HL-60/S4 (cell line): ENCODE data around the gene CSTB.

ENCODE experiments used
- in situ Hi-C: fragments of 300-500 bp; cut with MboI; formaldehyde crosslinking; loops from 2 replicates; pipeline ENCODE4 v1.14.3; 2022; ENCODE audit warnings: low sequenced_read_pairs

The CSTB gene, protein sequence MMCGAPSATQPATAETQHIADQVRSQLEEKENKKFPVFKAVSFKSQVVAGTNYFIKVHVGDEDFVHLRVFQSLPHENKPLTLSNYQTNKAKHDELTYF

DNA sequence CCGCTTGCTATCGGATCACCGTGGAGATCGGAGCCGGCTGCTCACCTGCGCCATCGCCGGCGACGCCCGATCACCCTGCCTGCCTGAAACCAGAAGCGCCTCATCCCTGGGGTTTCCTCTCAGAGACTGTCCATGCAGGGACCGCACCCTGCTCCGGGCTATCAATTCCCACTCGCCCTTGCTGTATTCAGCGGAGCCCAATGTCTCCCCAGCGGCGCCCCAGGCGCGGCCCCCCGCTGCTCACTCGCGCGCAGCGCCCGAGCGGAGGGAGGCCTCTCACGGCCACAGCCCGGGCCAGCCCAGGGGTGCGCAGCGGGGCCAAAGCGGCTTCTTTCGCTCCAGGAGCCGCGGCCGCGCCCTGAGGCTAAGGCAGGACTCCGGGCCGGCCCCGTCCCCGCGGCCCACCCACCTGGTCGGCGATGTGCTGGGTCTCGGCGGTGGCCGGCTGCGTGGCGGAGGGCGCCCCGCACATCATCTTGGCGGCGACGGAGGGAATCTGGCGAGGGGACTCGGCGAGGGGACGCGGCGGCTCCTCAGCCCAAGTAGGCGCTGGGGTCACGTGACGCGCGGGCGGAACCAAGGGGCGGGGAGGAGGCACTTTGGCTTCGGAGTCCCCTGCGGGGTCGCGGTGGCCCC is at the start of gene CSTB:
TSS of gene CSTB (minus strand) at position 514 of the 636 bp plus-strand sequence. CDS start at position 475, 39 bp downstream.
- in situ Hi-C loops = no loop called here

DNA sequence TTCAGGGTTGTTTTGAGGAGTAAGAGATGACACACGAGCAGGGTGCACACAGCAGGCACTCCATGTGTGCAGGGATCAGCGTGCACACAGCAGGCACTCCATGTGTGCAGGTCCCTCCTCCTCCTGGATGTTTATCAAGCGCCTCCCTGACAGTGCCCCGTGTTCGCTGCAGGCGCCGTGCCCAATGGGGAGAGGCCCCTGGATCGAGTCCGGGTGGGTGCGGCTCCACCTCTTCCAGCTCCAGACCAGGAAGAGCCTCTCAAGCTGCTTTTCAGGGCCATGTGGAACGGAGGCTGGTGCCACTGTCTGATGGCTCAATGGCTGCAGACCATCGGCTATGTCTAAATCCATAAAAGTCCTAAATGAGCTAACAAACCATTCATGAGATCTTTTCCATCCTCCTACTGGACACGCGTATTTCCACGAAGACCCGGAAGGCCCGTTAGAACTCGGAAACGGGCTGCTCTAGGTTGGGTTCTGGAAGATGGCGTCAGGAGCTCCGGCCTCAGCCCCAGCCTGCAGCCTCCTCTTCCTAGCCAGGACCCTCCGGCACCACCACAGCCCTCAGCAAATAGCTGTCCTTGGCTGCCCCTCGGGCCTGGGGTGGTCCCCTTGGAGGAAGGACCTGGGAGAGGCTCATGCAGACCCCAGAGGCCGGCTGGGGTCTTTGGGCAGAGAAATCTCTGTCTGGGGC is 49.3 kb upstream of the CSTB start:
- in situ Hi-C loops = no loop called here

DNA sequence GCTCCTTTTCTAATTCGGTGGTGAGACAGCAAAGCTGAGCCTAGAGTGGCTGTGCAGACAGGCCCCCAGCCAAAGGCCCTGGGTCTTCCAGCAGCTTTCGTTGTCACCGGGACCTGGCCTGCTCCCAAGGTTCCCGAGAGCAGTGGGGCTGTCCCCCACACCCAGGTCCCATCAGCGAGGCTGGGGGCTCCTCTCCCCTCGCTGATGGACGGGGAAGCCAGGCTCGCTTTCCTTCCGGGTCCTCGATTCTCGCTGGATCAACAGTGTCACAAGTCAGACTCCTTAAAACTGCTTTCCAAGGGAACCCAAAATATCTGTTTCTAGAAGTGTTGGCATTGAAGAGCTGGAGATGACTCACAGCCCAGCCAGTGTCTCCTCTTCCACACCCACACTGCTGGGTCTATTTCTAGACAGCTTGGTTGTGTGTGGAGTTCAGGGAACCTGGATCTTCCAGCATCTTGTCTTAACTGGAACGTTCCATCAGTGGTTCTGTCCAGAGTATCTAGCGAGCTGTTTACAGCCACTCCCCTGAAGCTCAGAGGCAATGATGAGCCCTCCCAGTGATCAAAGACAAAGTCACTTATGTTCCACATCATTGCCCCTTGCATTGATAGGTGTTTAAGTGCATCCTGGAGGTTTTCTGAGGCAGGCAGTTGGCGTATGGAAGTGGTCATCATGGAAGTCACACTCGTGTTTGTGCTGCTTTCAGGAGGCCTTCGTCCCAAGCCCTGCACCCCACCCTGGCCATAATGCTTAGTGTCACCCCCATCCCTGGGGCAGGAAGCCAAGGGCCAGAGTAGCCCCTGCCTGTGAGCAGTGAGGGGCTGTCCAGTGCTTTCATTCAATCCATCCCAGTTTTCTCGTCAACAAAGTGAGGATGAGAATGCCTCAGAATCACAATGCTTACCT is 48.5 kb upstream of the CSTB start:
- in situ Hi-C loops = loop anchor here (25.0 kb wide), 1 partner anchor 663 kb away; no protein-coding TSS in a partner anchor

DNA sequence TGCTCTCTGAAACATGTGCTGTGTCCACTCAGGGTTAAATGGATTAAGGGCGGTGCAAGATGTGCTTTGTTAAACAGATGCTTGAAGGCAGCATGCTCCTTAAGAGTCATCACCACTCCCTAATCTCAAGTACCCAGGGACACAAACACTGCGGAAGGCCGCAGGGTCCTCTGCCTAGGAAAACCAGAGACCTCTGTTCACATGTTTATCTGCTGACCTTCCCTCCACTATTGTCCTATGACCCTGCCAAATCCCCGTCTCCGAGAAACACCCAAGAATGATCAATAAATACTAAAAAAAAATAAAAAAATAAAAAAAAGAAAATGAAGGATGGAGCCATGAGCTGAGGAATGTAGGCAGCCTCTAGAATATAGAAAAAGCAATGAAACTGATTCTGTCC is 46.6 kb upstream of the CSTB start:
- in situ Hi-C loops = loop anchor here (25.0 kb wide), 1 partner anchor 665 kb away; no protein-coding TSS in a partner anchor

DNA sequence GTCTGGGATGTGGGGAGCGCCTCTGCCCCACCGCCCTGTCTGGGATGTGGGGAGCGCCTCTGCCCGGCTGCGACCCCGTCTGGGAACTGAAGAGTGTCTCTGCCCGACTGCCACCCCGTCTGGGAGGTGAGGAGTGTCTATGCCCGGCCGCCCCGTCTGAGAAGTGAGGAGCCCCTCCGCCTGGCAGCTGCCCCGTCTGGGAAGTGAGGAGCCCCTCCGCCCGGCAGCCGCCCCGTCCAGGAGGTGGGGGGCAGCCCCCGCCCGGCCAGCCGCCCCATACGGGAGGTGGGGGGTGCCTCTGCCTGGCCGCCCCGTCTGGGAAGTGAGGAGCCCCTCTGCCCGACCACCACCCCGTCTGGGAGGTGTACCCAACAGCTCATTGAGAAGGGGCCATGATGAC is 46.1 kb upstream of the CSTB start:
- in situ Hi-C loops = loop anchor here (25.0 kb wide), 1 partner anchor 665 kb away; no protein-coding TSS in a partner anchor

DNA sequence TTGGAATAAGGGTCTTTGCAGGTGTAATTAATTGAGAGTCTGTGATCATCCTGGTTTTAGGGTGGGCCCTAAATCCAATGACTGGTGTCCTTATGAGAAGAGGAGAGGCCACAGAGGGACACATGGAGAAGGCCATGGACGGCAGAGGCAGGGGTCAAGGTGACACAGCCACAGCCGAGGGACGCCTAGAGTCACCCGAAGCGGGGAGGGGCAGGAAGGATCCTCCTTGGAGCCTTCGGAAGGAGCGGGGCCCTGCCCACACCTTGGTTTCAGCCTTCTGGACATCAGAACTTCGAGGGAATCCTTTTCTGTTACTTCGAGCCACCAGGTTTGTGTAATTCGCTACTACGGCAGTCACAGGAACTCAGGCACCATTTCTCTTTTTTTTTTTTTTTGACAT is 44.4 kb upstream of the CSTB start:
- in situ Hi-C loops = loop anchor here (25.0 kb wide), 1 partner anchor 667 kb away; no protein-coding TSS in a partner anchor

DNA sequence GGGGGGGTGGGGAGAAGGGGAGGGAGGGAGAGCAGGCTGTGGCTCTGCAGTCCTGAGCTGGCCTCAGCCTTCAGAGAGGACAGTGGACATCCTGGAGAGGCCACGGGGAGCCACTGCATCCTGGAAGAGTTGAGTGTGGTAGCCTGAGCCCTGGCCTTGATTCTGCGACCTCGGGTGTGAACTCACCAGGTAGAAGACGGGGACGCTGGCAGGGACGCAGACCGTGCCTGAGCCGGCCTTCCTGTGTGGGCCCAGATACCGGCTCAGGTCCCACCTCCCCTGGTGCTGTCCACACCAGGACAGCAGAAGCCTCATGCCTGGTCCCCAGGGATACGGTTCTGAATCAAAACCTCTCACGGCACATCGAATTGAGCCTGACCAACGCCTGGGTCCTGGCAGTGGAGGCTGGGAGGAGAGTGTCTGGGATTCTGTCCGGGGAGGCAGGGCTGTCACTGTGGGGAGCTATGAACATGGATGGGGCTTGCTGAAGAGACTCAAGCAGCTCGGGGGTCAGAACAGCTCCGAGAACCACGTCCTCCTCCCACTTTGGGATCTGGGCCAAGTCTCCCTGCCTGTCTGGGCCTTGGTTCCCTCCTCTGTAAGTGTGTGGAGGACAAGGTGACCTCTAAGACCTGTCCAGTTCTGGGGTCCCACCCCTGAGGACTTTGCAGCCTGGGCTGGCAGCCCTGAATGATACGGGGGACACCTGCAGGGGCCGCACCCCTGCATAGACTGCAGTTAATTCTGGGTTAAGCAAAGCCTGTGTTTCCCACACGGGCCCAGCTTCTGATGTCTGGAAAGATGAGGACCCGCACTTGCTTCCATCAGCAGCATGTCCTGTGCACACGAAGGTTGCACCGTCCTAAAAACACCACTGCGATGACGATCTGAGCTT is 43.6 kb upstream of the CSTB start:
- in situ Hi-C loops = loop anchor here (25.0 kb wide), 1 partner anchor 668 kb away; no protein-coding TSS in a partner anchor

DNA sequence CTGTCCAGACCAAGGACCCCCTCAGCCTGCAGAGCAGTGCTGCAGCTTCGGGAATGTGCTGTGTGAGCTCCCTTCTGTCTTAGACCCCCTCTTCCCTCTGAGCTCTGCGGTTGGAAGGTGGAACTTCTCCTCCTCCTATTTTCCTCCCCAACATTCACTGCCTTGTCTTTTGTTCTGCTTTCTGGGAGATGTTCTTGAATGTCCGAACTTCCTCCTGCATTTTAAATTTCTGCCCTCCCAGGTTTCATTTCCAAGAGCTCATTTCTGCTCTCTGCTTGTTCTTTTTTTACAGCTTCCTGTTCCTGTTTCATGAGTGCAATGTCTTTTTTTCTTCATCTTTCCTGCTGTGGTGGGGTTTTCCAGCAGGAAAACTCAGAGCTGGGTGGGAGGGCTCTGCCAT is 42.6 kb upstream of the CSTB start:
- in situ Hi-C loops = loop anchor here (25.0 kb wide), 1 partner anchor 669 kb away; no protein-coding TSS in a partner anchor

DNA sequence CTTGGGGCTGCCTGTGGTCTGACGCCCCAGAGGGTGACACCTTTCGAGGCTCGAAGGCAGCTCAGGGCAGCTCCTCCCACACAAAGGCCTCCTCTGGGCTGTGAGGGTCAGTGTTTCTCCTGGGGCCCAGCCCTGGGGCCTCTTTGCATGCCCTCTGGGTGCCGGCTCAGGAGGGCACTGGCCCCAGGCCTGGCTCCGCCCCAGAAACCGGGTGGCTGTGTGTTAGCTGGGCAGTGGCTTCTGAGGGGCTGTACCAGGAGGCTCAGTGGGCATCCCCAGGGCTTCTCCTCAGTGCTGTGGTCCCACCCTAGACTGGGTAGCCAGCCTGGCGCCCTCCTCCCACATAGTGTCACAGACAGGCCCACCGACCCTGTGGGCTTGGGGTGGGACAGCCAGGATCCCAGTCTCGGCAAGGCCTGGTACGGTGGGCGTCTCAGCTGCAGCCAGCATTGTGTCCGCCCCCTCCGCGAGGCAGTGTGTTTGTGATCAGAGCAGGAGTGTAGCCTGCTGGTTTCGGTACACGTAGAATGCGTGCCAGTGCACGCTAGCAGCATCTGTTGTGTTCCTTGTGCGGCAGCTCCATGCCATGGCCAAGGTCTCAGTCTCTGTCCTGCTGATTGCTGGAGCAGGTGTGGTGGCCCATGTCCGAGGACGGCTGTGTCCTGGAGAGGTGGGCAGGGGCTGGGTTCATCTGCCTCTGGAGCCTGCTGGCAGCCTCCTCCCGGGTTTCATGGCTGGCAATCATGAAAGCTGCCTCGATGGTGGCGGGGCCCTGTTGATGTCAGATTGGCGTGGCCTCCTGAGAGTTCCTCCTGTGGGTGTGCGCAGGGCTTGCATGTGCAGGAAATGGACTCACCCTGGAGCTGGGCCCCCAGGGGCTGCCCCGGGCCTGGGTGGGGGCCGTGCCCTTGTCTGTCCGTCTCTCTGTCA is 41.3 kb upstream of the CSTB start:
- in situ Hi-C loops = loop anchor here (25.0 kb wide), 1 partner anchor 670 kb away; no protein-coding TSS in a partner anchor

DNA sequence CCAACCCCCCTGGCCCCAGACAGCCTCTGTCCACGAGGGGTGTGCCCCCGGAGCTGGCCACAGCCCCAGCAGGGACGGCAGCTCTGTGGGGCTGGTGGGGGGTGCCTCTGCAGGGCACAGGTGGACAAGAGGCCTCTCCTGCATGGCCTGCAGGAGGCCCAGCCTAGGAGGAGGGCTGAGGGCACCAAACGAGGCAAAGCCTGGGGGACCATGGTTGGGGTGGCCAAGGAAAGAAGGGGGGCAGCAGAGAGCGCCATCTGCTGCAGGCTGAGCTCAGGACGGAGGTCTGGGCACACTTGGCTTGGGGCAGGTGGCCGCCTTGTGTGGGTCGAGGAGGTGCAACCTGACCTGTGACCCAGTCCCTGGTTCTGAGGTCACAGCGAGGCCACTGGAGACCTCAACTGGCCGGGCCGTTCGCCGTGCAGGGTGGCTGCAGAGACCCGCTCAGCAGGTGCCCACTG is 40.5 kb upstream of the CSTB start:
- in situ Hi-C loops = loop anchor here (25.0 kb wide), 1 partner anchor 671 kb away; no protein-coding TSS in a partner anchor

DNA sequence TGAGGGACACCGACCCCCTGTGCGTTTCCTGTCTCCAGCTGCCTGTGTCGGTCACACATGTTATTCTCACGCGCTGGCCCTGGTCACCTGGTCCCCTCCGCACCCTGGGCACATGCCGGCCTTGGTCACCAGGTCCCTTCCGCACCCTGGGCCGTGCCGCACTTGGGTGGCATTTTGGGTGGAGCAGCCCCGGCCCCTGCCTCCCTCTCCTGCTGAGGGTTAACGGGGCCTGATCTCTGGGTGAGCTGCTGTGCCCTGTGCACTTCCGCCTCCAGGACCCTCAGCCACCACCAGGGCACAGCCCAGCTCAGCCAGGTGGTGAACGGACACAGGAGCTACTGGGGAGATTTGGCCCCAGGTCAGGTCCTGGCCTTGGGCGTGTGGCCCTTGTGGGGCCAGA is 39.9 kb upstream of the CSTB start:
- in situ Hi-C loops = loop anchor here (25.0 kb wide), 1 partner anchor 671 kb away; no protein-coding TSS in a partner anchor

DNA sequence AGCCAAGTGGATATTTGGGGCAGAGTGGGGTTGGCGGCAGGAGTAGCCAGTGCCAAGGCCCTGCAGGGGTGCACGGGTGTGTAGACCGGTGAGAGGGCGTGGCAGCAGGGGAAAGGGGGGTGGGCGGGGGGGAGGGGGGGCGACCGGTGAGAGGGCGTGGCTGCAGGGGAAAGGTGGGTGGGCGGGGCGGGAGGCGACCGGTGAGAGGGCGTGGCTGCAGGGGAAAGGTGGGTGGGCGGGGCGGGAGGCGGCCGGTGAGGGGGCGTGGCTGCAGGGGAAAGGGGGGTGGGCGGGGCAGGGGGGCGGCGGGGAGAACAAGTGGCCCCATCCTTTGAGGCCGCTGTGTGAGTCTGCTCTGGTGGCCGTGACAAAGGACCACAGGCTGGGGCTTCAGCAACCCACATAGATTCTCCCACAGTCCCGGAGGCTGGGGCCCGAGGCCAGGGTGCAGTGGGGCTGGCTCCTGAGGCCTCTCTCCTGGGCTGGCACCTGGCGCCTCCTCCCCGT is 39.1 kb upstream of the CSTB start:
- in situ Hi-C loops = loop anchor here (25.0 kb wide), 1 partner anchor 672 kb away; no protein-coding TSS in a partner anchor

DNA sequence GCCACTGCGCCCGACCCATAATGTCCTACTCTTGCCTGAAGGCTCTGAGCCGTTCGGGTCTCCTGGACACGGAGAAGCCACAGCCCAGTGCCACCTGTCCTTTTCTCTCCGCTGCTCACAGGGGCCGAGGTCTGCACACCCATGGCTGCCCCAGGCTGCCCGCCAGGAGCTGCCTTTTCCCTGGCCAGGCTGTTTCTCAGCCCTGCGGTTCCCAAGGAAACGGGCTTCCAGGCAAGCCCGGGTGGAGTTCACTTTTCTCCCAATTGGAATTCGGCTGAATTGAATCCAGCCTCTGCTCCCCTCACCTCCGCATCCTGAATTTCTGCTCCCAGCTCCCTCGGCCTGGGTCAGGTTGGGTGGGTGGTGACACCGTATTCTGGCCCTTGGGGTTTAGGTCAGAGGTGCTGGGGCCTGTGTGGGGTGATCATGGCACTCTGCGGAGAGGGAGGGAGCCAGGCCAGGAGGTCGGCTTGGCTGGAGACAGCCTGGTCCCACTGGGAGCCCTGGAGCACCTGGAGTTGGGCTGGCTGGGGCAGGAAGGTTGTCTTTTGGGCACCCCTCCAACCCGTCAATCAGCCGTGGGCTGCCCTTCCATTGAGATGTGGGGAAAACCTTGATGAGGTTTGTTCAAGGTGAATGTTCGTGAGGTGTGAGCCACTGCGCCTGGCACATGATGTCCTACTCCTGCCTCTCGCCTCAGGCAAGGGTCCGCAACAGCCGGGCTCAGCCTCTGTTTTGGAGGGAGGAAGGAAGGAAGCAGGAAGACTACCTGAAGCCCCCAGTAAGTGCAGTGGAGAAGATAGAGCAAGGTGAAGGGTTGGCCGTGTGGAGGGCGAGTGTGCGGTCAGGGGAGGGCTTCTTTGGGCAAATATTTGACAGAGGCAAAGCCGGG is 38.4 kb upstream of the CSTB start:
- in situ Hi-C loops = loop anchor here (25.0 kb wide), 1 partner anchor 673 kb away; no protein-coding TSS in a partner anchor

DNA sequence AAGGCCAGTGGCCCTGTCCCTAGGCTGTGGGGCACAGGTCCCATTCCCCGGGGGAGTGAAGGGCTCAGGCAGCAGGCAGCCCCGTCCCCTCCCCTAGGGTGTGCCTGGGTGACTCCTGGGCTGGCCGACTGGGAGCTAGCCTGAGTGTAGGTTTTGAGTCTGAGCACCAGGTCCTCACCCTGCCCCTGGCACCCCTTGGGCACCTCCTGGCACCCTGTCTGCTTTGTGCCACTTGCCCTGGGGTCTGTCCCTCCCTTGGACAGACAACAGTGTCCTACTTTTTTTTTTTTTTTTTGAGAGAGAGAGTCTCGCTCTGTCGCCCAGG is 37.5 kb upstream of the CSTB start:
- in situ Hi-C loops = loop anchor here (25.0 kb wide), 1 partner anchor 674 kb away; no protein-coding TSS in a partner anchor

DNA sequence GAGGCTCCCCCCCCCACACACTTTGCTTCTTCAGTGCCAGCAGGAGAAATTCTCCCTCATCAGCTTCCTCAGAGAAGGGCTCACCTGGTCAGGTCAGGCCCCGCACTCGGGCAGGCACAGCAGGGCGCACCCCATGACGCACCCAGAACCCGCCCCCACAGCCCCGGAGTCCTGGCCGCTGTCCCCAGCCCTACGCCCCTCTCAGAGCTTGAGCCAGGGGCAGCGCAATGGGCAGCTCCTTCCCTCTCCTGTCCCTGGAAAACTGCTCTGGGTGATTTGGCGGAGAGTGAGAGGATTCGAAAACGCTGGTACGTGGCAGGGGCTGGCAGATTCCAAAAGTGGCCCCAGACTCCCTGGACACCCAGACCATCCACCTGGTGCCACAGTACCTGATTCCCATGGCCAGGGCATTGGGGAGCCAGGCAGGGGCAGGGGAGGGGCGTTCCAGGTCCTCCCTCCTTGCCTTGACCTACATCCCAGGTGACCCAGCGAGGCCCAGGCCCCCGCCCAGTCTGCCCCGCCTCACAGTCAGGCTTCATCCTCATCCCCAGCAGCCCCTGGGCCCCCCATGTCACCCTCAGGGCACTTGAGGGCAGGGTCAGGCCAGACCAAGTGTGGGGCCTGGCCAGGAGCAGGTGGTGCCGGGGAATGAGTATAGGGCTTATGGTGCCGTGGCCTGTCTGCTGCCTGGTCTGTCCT is 37.0 kb upstream of the CSTB start:
- in situ Hi-C loops = loop anchor here (25.0 kb wide), 1 partner anchor 674 kb away; no protein-coding TSS in a partner anchor

DNA sequence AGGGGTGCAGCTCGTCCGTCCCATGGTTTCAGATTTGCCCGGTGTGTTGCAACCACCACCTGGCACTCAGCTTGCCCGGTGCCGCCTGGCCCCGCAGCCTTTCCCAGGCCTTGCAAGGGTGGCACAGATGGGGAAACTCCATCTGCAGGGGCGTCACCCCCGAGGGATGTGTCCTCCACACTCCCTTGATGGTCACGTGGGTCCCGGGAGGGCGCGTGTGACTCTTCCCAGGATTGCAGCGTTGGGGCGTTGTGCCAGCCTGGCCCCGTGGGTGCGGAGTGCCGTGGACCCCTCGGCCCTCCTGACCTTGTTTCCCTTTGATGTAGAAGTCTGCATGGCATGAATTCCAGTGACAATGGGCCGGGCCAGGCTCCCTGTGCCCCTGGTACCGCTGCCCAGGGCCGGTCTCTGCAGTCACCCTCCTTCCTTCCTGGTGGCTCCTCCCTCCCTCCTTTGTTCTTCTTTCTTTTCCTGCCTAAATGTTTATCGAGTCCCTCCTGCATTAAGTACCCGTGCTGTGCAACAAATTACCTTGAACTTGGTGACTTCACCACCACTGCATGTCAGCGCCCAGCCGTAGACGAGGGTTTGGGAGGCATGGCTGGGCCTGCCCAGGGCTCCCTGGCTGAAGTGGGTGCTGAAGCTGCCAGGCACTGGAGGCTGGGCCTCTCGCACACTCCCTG is 36.2 kb upstream of the CSTB start:
- in situ Hi-C loops = loop anchor here (25.0 kb wide), 1 partner anchor 675 kb away; no protein-coding TSS in a partner anchor
